ENCODE data around the gene GREB1. TPM values are rescaled to one million over a fixed set of nuclear protein-coding genes. Genes with fewer than 3 reads are reported as not detected.

Gene GREB1
- total and polyA plus RNA-seq, 2 of the 13 experiments (the other 11 are each of a cell fraction or from before 2014, with no cell fraction given): 31.3 to 61.2 TPM

GRCh38 chr2:11506611-11506969 is 27.3 kb upstream of the GREB1 start (continued):
- TF ChIP-seq, protein P1, sequence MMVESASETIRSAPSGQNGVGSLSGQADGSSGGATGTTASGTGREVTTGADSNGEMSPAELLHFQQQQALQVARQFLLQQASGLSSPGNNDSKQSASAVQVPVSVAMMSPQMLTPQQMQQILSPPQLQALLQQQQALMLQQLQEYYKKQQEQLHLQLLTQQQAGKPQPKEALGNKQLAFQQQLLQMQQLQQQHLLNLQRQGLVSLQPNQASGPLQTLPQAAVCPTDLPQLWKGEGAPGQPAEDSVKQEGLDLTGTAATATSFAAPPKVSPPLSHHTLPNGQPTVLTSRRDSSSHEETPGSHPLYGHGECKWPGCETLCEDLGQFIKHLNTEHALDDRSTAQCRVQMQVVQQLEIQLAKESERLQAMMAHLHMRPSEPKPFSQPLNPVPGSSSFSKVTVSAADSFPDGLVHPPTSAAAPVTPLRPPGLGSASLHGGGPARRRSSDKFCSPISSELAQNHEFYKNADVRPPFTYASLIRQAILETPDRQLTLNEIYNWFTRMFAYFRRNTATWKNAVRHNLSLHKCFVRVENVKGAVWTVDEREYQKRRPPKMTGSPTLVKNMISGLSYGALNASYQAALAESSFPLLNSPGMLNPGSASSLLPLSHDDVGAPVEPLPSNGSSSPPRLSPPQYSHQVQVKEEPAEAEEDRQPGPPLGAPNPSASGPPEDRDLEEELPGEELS (CRISPR knock-in tag; IDR thresholded peaks at IDR 0.05): peak; percentile 72
- TF ChIP-seq, protein P2, sequence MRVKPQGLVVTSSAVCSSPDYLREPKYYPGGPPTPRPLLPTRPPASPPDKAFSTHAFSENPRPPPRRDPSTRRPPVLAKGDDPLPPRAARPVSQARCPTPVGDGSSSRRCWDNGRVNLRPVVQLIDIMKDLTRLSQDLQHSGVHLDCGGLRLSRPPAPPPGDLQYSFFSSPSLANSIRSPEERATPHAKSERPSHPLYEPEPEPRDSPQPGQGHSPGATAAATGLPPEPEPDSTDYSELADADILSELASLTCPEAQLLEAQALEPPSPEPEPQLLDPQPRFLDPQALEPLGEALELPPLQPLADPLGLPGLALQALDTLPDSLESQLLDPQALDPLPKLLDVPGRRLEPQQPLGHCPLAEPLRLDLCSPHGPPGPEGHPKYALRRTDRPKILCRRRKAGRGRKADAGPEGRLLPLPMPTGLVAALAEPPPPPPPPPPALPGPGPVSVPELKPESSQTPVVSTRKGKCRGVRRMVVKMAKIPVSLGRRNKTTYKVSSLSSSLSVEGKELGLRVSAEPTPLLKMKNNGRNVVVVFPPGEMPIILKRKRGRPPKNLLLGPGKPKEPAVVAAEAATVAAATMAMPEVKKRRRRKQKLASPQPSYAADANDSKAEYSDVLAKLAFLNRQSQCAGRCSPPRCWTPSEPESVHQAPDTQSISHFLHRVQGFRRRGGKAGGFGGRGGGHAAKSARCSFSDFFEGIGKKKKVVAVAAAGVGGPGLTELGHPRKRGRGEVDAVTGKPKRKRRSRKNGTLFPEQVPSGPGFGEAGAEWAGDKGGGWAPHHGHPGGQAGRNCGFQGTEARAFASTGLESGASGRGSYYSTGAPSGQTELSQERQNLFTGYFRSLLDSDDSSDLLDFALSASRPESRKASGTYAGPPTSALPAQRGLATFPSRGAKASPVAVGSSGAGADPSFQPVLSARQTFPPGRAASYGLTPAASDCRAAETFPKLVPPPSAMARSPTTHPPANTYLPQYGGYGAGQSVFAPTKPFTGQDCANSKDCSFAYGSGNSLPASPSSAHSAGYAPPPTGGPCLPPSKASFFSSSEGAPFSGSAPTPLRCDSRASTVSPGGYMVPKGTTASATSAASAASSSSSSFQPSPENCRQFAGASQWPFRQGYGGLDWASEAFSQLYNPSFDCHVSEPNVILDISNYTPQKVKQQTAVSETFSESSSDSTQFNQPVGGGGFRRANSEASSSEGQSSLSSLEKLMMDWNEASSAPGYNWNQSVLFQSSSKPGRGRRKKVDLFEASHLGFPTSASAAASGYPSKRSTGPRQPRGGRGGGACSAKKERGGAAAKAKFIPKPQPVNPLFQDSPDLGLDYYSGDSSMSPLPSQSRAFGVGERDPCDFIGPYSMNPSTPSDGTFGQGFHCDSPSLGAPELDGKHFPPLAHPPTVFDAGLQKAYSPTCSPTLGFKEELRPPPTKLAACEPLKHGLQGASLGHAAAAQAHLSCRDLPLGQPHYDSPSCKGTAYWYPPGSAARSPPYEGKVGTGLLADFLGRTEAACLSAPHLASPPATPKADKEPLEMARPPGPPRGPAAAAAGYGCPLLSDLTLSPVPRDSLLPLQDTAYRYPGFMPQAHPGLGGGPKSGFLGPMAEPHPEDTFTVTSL (CRISPR knock-in tag; IDR thresholded peaks at IDR 0.05; ENCODE audit: borderline replicate concordance): 0 out of 2 replicates have a peak, but pooled peaks have one; percentile 5
- TF ChIP-seq ZNF788 (CRISPR knock-in tag; IDR thresholded peaks at IDR 0.05; ENCODE audit: borderline replicate concordance) (peak; percentile 33; the same call in 1 of the 2 replicates), MXI1 (IDR thresholded peaks at IDR 0.05; ENCODE audit: borderline replicate concordance, low read depth, low read length) (peak; percentile 40; the same call in 1 of the 3 replicates), SOX13 (IDR thresholded peaks at IDR 0.05) (no peak), SOX13 (CRISPR knock-in tag; conservative IDR thresholded peaks at IDR 0.05 in 1 of 2, IDR thresholded peaks at IDR 0.05 in 1 of 2) (peak in 1 of 2 experiments; percentile 62; a peak in 1 of 4 replicates), ATAD3A (CRISPR knock-in tag; IDR thresholded peaks at IDR 0.05) (no peak), HOXA5 (CRISPR knock-in tag; IDR thresholded peaks at IDR 0.05) (peak; percentile 68; the same call in 1 of the 2 replicates), EEA1 (CRISPR knock-in tag; IDR thresholded peaks at IDR 0.05; ENCODE audit: borderline replicate concordance) (no peak), SALL1 (CRISPR knock-in tag; IDR thresholded peaks at IDR 0.05) (peak; percentile 69), SP5 (CRISPR knock-in tag; IDR thresholded peaks at IDR 0.05; ENCODE audit: borderline replicate concordance, low read depth) (peak; percentile 68; the same call in 1 of the 2 replicates), ESRRA (CRISPR knock-in tag; IDR thresholded peaks at IDR 0.05; ENCODE audit: low read depth) (no peak), ZNF207 (IDR thresholded peaks at IDR 0.05; ENCODE audit: borderline replicate concordance) (no peak), ZNF746 (CRISPR knock-in tag; IDR thresholded peaks at IDR 0.05) (no peak), ZNF20 (CRISPR knock-in tag; IDR thresholded peaks at IDR 0.05) (no peak), NCOA5 (CRISPR knock-in tag; IDR thresholded peaks at IDR 0.05) (no peak)
- TF ChIP-seq, protein P3, sequence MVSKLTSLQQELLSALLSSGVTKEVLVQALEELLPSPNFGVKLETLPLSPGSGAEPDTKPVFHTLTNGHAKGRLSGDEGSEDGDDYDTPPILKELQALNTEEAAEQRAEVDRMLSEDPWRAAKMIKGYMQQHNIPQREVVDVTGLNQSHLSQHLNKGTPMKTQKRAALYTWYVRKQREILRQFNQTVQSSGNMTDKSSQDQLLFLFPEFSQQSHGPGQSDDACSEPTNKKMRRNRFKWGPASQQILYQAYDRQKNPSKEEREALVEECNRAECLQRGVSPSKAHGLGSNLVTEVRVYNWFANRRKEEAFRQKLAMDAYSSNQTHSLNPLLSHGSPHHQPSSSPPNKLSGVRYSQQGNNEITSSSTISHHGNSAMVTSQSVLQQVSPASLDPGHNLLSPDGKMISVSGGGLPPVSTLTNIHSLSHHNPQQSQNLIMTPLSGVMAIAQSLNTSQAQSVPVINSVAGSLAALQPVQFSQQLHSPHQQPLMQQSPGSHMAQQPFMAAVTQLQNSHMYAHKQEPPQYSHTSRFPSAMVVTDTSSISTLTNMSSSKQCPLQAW (CRISPR knock-in tag; IDR thresholded peaks at IDR 0.05): no peak
- TF ChIP-seq, protein P4, sequence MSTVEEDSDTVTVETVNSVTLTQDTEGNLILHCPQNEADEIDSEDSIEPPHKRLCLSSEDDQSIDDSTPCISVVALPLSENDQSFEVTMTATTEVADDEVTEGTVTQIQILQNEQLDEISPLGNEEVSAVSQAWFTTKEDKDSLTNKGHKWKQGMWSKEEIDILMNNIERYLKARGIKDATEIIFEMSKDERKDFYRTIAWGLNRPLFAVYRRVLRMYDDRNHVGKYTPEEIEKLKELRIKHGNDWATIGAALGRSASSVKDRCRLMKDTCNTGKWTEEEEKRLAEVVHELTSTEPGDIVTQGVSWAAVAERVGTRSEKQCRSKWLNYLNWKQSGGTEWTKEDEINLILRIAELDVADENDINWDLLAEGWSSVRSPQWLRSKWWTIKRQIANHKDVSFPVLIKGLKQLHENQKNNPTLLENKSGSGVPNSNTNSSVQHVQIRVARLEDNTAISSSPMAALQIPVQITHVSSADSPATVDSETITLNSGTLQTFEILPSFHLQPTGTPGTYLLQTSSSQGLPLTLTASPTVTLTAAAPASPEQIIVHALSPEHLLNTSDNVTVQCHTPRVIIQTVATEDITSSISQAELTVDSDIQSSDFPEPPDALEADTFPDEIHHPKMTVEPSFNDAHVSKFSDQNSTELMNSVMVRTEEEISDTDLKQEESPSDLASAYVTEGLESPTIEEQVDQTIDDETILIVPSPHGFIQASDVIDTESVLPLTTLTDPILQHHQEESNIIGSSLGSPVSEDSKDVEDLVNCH (CRISPR knock-in tag; IDR thresholded peaks at IDR 0.05): no peak
- TF ChIP-seq, protein P5, sequence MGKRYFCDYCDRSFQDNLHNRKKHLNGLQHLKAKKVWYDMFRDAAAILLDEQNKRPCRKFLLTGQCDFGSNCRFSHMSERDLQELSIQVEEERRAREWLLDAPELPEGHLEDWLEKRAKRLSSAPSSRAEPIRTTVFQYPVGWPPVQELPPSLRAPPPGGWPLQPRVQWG (CRISPR knock-in tag; IDR thresholded peaks at IDR 0.05; ENCODE audit: borderline replicate concordance, low read depth): no peak

Data from HepG2 (cell line).